CD14-positive monocyte (primary cell): ENCODE results near the gene GNB3. TPM values are rescaled to one million over a fixed set of nuclear protein-coding genes. Genes with fewer than 3 reads are reported as not detected.

Experiments
- DNase-seq, 3 donors: peaks; one replicate each; pipeline ENCODE4 v3.0.0-alpha.2; 2011 to 2022
- H2AFZ ChIP-seq: 2 replicates; pipeline ENCODE4 v1.6.0; 2012; ENCODE audit warnings: mild to moderate bottlenecking, low read depth, low read length, inconsistent platforms; ENCODE audit not compliant: insufficient read depth, poor library complexity, severe bottlenecking
- H3K27ac ChIP-seq, 2 donors: 1 replicate in 1 of 2; 2 replicates in 1 of 2; pipeline ENCODE4 v1.5.1; 2012 to 2013; ENCODE audit warnings: low read length in 2 of 2, control low read depth in 1 of 2, inconsistent platforms in 1 of 2, low read depth in 1 of 2, mild to moderate bottlenecking in 1 of 2
- H3K27me3 ChIP-seq, 2 donors: one replicate each; pipeline versions ENCODE4 v1.6.0 to v1.6.1; 2011 to 2013; ENCODE audit warnings: low read length in 2 of 2; ENCODE audit not compliant: control insufficient read depth in 2 of 2, insufficient read depth in 2 of 2
- H3K36me3 ChIP-seq, 2 donors: replicated peaks in 1 of 2; 1 replicate in 1 of 2; 2 replicates in 1 of 2; pipeline versions ENCODE4 v1.5.1 to v1.6.1; 2012 to 2013; ENCODE audit warnings: low read length in 2 of 2, control low read depth in 1 of 2, inconsistent platforms in 1 of 2, mild to moderate bottlenecking in 1 of 2; ENCODE audit not compliant: insufficient read depth in 2 of 2, control insufficient read depth in 1 of 2
- H3K4me1 ChIP-seq, 2 donors: 1 replicate in 1 of 2; 2 replicates in 1 of 2; pipeline versions ENCODE4 v1.5.1 to v1.6.1; 2012 to 2013; ENCODE audit warnings: low read length in 2 of 2, control low read depth in 1 of 2, inconsistent platforms in 1 of 2, mild to moderate bottlenecking in 1 of 2, moderate library complexity in 1 of 2; ENCODE audit not compliant: insufficient read depth in 2 of 2, control insufficient read depth in 1 of 2
- H3K4me2 ChIP-seq: replicated peaks from 2 replicates; pipeline ENCODE3; 2012; ENCODE audit warnings: low read length, moderate library complexity, mild to moderate bottlenecking; ENCODE audit not compliant: poor library complexity, severe bottlenecking; ENCODE audit errors: extremely low read depth
- H3K4me3 ChIP-seq, 3 experiments: fragments of 200-600 bp in 1 of 3; sonication (generic) in 1 of 3; replicated peaks in 1 of 3; 1 replicate in 2 of 3; 2 replicates in 1 of 3; pipeline ENCODE4 v1.5.1; 2011 to 2013; ENCODE audit warnings: low read length in 3 of 3, mild to moderate bottlenecking in 3 of 3, control low read depth in 2 of 3, low read depth in 2 of 3, inconsistent platforms in 1 of 3, moderate library complexity in 1 of 3
- H3K79me2 ChIP-seq: 2 replicates; pipeline ENCODE4 v1.6.0; 2012; ENCODE audit warnings: mild to moderate bottlenecking, control low read depth, inconsistent platforms, low read length, moderate library complexity; ENCODE audit not compliant: insufficient read depth
- H3K9ac ChIP-seq: 2 replicates; pipeline ENCODE4 v1.6.0; 2017; ENCODE audit warnings: low read length, mild to moderate bottlenecking; ENCODE audit not compliant: insufficient read depth, poor library complexity, severe bottlenecking
- H3K9me3 ChIP-seq, 2 donors: replicated peaks in 1 of 2; 1 replicate in 1 of 2; 2 replicates in 1 of 2; pipeline versions ENCODE4 v1.5.1 to v1.6.1; 2012 to 2013; ENCODE audit warnings: low read length in 2 of 2, control low read depth in 1 of 2; ENCODE audit not compliant: control insufficient read depth in 1 of 2, insufficient read depth in 1 of 2
- H4K20me1 ChIP-seq: 2 replicates; pipeline ENCODE4 v1.6.0; 2012; ENCODE audit warnings: mild to moderate bottlenecking, low read length, control low read depth, moderate library complexity; ENCODE audit not compliant: insufficient read depth
- H3K27ac Mint-ChIP-seq, 7 donors: one replicate each; pipeline ENCODE4 v1.8.0; 2020; ENCODE audit warnings: mild to moderate bottlenecking in 7 of 7, mixed read lengths in 7 of 7, moderate library complexity in 6 of 7, inconsistent platforms in 2 of 7
- H3K27me3 Mint-ChIP-seq, 3 donors: one replicate each; pipeline ENCODE4 v1.8.0; 2021 to 2022; ENCODE audit warnings: low read depth in 3 of 3, mild to moderate bottlenecking in 3 of 3, mixed read lengths in 3 of 3, moderate library complexity in 3 of 3, inconsistent platforms in 1 of 3
- H3K36me3 Mint-ChIP-seq, 2 donors: one replicate each; pipeline ENCODE4 v1.8.0; 2020; ENCODE audit warnings: mixed read lengths in 2 of 2, inconsistent platforms in 1 of 2, mild to moderate bottlenecking in 1 of 2
- H3K4me1 Mint-ChIP-seq: one replicate; pipeline ENCODE4 v1.8.0; 2020; ENCODE audit warnings: mild to moderate bottlenecking, mixed read lengths
- H3K4me3 Mint-ChIP-seq, 2 donors: one replicate each; pipeline ENCODE4 v1.8.0; 2020; ENCODE audit warnings: mild to moderate bottlenecking in 2 of 2, mixed read lengths in 2 of 2, moderate library complexity in 1 of 2
- H3K9me3 Mint-ChIP-seq, 7 donors: one replicate each; pipeline ENCODE4 v1.8.0; 2020 to 2022; ENCODE audit warnings: mixed read lengths in 7 of 7, mild to moderate bottlenecking in 6 of 7, moderate library complexity in 6 of 7, inconsistent platforms in 2 of 7
- WGBS: methylation state at CpG from one replicate; pipeline ENCODE4 v1.1.5; 2013; ENCODE audit warnings: missing lambda C conversion rate; ENCODE audit not compliant: insufficient coverage; 5-methylcytosine and 5-hydroxymethylcytosine counted together
- intact Hi-C, 2 donors: fragments of 100-400 bp; cut with micrococcal nuclease; formaldehyde crosslinking; loops; one replicate each; pipeline versions ENCODE4 v1.15.0 to v1.15.1; 2023
- polyA plus RNA-seq, 3 donors: library from polyadenylated mRNA; depleted of rRNA in 1 of 3; unstranded in 2 of 3; stranded (reverse) in 1 of 3; fragments of 300-500 nt in 2 of 3; fragments of >200 nt in 1 of 3; fragmentation: Illumina TruSeq in 2 of 3; gene quantifications; 1 replicate in 2 of 3; 2 replicates in 1 of 3; pipeline ENCODE4 v1.2.3, GENCODE V29; 2012 to 2021
- TF ChIP-seq, protein P1 (sequence below): fragments of 200-600 bp; IDR thresholded peaks from one replicate; pipeline ENCODE4 v1.8.0; 2022; ENCODE audit warnings: antibody characterized with exemption, mild to moderate bottlenecking

The GNB3 gene
- polyA plus RNA-seq, 3 donors = 0.31 TPM; not detected in 2

GRCh38 chr12:6883252-6883651, 42.5 kb downstream of the GNB3 start:
- H2AFZ ChIP-seq = no peak overlapping the region
- peaks cover 13 to 33% of the 10 kb centered on the region in 2 donors for H3K36me3 ChIP-seq
- no peak overlapping the region for H3K9ac ChIP-seq
- no peak overlapping the region for H3K27ac Mint-ChIP-seq
- no peaks in the 10 kb centered on the region for H3K9me3 ChIP-seq
- H3K9me3 Mint-ChIP-seq = no peaks in the 10 kb centered on the region
- H3K4me1 Mint-ChIP-seq = peaks cover 24% of the 10 kb centered on the region
- no peak overlapping the region for H3K27ac ChIP-seq
- intact Hi-C loops = no loop called here
- H3K4me3 Mint-ChIP-seq = no peak overlapping the region
- no peak overlapping the region for H3K4me3 ChIP-seq
- TF ChIP-seq, protein P1, sequence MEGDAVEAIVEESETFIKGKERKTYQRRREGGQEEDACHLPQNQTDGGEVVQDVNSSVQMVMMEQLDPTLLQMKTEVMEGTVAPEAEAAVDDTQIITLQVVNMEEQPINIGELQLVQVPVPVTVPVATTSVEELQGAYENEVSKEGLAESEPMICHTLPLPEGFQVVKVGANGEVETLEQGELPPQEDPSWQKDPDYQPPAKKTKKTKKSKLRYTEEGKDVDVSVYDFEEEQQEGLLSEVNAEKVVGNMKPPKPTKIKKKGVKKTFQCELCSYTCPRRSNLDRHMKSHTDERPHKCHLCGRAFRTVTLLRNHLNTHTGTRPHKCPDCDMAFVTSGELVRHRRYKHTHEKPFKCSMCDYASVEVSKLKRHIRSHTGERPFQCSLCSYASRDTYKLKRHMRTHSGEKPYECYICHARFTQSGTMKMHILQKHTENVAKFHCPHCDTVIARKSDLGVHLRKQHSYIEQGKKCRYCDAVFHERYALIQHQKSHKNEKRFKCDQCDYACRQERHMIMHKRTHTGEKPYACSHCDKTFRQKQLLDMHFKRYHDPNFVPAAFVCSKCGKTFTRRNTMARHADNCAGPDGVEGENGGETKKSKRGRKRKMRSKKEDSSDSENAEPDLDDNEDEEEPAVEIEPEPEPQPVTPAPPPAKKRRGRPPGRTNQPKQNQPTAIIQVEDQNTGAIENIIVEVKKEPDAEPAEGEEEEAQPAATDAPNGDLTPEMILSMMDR = no peak
- no peaks in the 10 kb centered on the region for H4K20me1 ChIP-seq
- H3K27me3 Mint-ChIP-seq = peaks cover 0 to 1% (median 0%) of the 10 kb centered on the region in 3 donors
- peaks cover 28 to 31% of the 10 kb centered on the region in 2 donors for H3K36me3 Mint-ChIP-seq
- H3K79me2 ChIP-seq = peaks cover 2% of the 10 kb centered on the region
- no peak for DNase-seq
- H3K4me2 ChIP-seq = no peak overlapping the region
- no peaks in the 10 kb centered on the region for H3K27me3 ChIP-seq
- 98% methylated on average over 4 of the region's 5 CpGs for WGBS
- H3K4me1 ChIP-seq = peaks cover 27 to 31% of the 10 kb centered on the region in 2 donors

- DNase-seq = no peak
- peaks cover 0 to 1% (median 0%) of the 10 kb centered on the region in 3 donors for H3K27me3 Mint-ChIP-seq
- no peaks in the 10 kb centered on the region for H3K9me3 Mint-ChIP-seq
- Histone ChIP-seq H3K27me3 (no peaks in the 10 kb centered on the region), H3K9me3 (no peaks in the 10 kb centered on the region), H3K27ac (no peak overlapping the region), H3K4me3 (no peak overlapping the region), H3K79me2 (peaks cover 4% of the 10 kb centered on the region), H3K4me1 (peaks cover 28 to 33% of the 10 kb centered on the region in 2 donors), H3K4me2 (no peak overlapping the region), H4K20me1 (no peaks in the 10 kb centered on the region), H3K9ac (no peak overlapping the region), H2AFZ (no peak overlapping the region), H3K36me3 (peaks cover 13 to 33% of the 10 kb centered on the region in 2 donors)
- intact Hi-C loops = no loop called here
- over 99% methylated on average over 11 of the region's 11 CpGs for WGBS
- peak overlapping the region in 2 of 7 donors; percentile 54 to 70 for H3K27ac Mint-ChIP-seq
- H3K36me3 Mint-ChIP-seq = peaks cover 28 to 31% of the 10 kb centered on the region in 2 donors
- H3K4me3 Mint-ChIP-seq = no peak overlapping the region
- H3K4me1 Mint-ChIP-seq = peaks cover 28% of the 10 kb centered on the region
- TF ChIP-seq, protein P1 = no peak
These were observed 43.0 kb downstream of the GNB3 start for GRCh38 chr12:6883683-6884082.
